Hepatocyte (in vitro differentiated cells): ENCODE measurements around the gene PARD3B. TPM values are rescaled to one million over a fixed set of nuclear protein-coding genes. Genes with fewer than 3 reads are reported as not detected.

Experiments used
- DNase-seq: peaks from one replicate; pipeline ENCODE4 v3.0.0-alpha.2; 2016; ENCODE audit warnings: low spot score
- H2AFZ ChIP-seq: fragments of 200-600 bp; sonication (generic); 2 replicates; pipeline ENCODE4 v1.6.0; 2016; ENCODE audit warnings: antibody characterized with exemption, mild to moderate bottlenecking
- H3K27ac ChIP-seq: fragments of 200-600 bp; sonication (generic); 2 replicates; pipeline ENCODE4 v1.5.1; 2016; ENCODE audit warnings: mild to moderate bottlenecking
- H3K27me3 ChIP-seq: fragments of 200-600 bp; sonication (generic); 2 replicates; pipeline ENCODE4 v1.6.1; 2016
- H3K36me3 ChIP-seq: fragments of 200-600 bp; sonication (generic); replicated peaks from 2 replicates; pipeline ENCODE4 v1.5.1; 2016; ENCODE audit warnings: low read depth; ENCODE audit not compliant: insufficient read depth
- H3K4me1 ChIP-seq: fragments of 200-600 bp; sonication (generic); 2 replicates; pipeline ENCODE4 v1.5.1; 2016; ENCODE audit warnings: mild to moderate bottlenecking, moderate library complexity; ENCODE audit not compliant: insufficient read depth
- H3K4me2 ChIP-seq: fragments of 200-600 bp; sonication (generic); 2 replicates; pipeline ENCODE4 v1.6.0; 2016
- H3K4me3 ChIP-seq: fragments of 200-600 bp; sonication (generic); 2 replicates; pipeline ENCODE4 v1.5.1; 2016; ENCODE audit warnings: mild to moderate bottlenecking
- H3K79me2 ChIP-seq: fragments of 200-600 bp; sonication (generic); 2 replicates; pipeline ENCODE4 v1.6.0; 2017; ENCODE audit warnings: mild to moderate bottlenecking
- H3K9me2 ChIP-seq: fragments of 200-600 bp; sonication (generic); replicated peaks from 2 replicates; pipeline ENCODE4 v1.6.0; 2017; ENCODE audit warnings: mild to moderate bottlenecking; ENCODE audit not compliant: insufficient read depth
- H3K9me3 ChIP-seq: fragments of 200-600 bp; sonication (generic); 2 replicates; pipeline ENCODE4 v1.5.1; 2016; ENCODE audit warnings: low read depth, mild to moderate bottlenecking
- H4K20me1 ChIP-seq: fragments of 200-600 bp; sonication (generic); 2 replicates; pipeline ENCODE4 v1.6.0; 2016; ENCODE audit warnings: mild to moderate bottlenecking; ENCODE audit not compliant: insufficient read depth, poor library complexity, severe bottlenecking
- EZH2 ChIP-seq: fragments of 200-600 bp; sonication (generic); IDR thresholded peaks from 2 replicates; pipeline ENCODE4 v1.6.1; 2016; ENCODE audit warnings: antibody characterized with exemption, mild to moderate bottlenecking, borderline replicate concordance
- EZH2phosphoT487 ChIP-seq: fragments of 200-600 bp; sonication (generic); IDR thresholded peaks from one replicate; pipeline ENCODE4 v1.6.1; 2018; ENCODE audit warnings: antibody characterized with exemption, mild to moderate bottlenecking, low read depth, moderate library complexity; ENCODE audit not compliant: unreplicated experiment, severe bottlenecking
- whole genome bisulfite sequencing: methylation state at CpG from one replicate; pipeline ENCODE4 v1.1.6; 2016; ENCODE audit warnings: low lambda C conversion rate; ENCODE audit errors: missing lambda C conversion rate; 5-methylcytosine and 5-hydroxymethylcytosine counted together
- polyA plus RNA-seq: library from polyadenylated mRNA; unstranded; fragments of >200 nt; fragmentation: Nextera tagmentation; extraction: Ambion mirVana; gene quantifications from 2 replicates; pipeline ENCODE4 v1.2.1, GENCODE V29; 2016
- total RNA-seq: library from RNA; depleted of rRNA; stranded (reverse); fragments of >200 nt; gene quantifications from 2 replicates; pipeline ENCODE4 v1.2.3, GENCODE V29; 2014
- TF ChIP-seq, protein P1 (sequence below): fragments of 200-600 bp; sonication (generic); IDR thresholded peaks from 2 replicates; pipeline ENCODE4 v1.5.1; 2016; ENCODE audit warnings: antibody characterized with exemption, mild to moderate bottlenecking; ENCODE audit not compliant: poor library complexity

The PARD3B gene
- total and polyA plus RNA-seq, 2 experiments from 2014 or later: 11.5 to 21.7 TPM

DNA sequence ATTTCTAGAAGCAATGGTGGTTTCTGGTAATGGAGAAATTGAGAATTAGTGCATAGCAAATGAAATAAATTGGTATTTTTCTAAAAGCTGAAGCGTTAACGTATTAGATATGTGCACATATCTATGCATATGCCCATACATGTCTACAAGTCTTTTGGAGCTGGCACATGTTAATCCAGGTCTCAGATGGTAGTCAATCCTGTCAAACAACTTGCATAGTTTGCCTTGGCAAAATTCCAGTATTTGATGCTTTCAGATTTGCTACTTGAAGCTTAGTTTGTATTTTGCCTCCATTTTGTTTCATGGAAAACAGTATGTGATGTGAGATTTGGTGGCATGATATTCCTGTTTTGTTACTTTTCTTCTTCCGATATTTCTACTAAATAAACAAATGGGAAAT is 304.6 kb downstream of the PARD3B start:
- WGBS: 93% methylated on average over 3 of the region's 3 CpGs
- no peaks in the 10 kb centered on the region for H3K27me3 ChIP-seq
- no peaks in the 10 kb centered on the region for H3K4me1 ChIP-seq
- no peaks in the 10 kb centered on the region for H3K79me2 ChIP-seq
- H3K36me3 ChIP-seq: no peaks in the 10 kb centered on the region
- no peak overlapping the region for H3K4me3 ChIP-seq
- no peaks in the 10 kb centered on the region for H4K20me1 ChIP-seq
- H3K27ac ChIP-seq: no peak overlapping the region
- DNase-seq: no peak
- H2AFZ ChIP-seq: no peak overlapping the region
- no peaks in the 10 kb centered on the region for H3K9me3 ChIP-seq
- TF ChIP-seq EZH2phosphoT487 (no peak), EZH2 (no peak)
- TF ChIP-seq, protein P1, sequence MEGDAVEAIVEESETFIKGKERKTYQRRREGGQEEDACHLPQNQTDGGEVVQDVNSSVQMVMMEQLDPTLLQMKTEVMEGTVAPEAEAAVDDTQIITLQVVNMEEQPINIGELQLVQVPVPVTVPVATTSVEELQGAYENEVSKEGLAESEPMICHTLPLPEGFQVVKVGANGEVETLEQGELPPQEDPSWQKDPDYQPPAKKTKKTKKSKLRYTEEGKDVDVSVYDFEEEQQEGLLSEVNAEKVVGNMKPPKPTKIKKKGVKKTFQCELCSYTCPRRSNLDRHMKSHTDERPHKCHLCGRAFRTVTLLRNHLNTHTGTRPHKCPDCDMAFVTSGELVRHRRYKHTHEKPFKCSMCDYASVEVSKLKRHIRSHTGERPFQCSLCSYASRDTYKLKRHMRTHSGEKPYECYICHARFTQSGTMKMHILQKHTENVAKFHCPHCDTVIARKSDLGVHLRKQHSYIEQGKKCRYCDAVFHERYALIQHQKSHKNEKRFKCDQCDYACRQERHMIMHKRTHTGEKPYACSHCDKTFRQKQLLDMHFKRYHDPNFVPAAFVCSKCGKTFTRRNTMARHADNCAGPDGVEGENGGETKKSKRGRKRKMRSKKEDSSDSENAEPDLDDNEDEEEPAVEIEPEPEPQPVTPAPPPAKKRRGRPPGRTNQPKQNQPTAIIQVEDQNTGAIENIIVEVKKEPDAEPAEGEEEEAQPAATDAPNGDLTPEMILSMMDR: no peak
- no peaks in the 10 kb centered on the region for H3K9me2 ChIP-seq
- H3K4me2 ChIP-seq: no peak overlapping the region

DNA sequence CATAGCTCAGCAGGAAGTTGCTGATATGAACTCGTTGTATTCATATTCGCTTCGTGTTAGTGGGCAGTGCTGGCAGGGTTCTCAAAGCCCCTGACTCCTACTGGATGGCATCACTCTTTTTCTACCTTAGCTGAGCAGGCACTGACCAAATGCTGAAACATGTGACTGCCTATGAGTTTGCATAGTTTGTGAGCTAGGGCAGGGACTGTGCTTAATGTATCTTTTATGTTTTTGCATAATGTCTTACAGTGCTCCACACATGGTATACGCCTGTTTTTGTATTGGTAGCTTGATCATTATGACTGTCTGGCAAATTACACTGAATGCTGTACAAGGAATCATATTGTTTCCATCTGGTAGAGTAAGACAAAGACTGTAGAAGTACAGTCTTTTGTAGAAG is 305.3 kb downstream of the PARD3B start:
- Histone ChIP-seq H3K4me2 (no peak overlapping the region), H3K4me1 (no peaks in the 10 kb centered on the region), H3K79me2 (no peaks in the 10 kb centered on the region), H3K4me3 (no peak overlapping the region), H3K36me3 (no peaks in the 10 kb centered on the region), H3K27ac (no peak overlapping the region), H3K9me2 (no peaks in the 10 kb centered on the region), H3K9me3 (no peaks in the 10 kb centered on the region), H2AFZ (no peak overlapping the region), H4K20me1 (no peaks in the 10 kb centered on the region), H3K27me3 (no peaks in the 10 kb centered on the region)
- DNase-seq: no peak
- TF ChIP-seq EZH2 (no peak), EZH2phosphoT487 (no peak)
- TF ChIP-seq, protein P1: no peak
- WGBS: 81% methylated on average over 4 of the region's 4 CpGs

DNA sequence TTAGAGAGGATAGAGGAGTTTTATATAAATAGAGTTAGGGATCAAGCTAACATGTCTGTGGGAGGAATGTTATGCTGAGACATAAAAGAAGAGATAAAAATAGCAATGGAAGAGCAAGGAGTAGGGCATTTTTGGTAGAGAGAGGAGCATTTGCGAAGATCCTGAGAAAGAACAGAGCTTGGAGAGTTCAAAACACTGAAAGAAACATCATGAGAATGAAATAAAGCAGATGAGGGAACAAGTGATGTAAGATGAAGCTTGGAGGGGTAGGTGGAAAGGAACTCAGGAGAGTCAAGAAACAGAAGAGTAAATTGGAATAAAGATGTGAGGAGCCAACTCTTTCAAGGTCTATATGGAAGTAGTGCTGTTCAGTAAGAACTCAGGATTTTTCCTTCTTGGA is 308.6 kb downstream of the PARD3B start:
- H3K79me2 ChIP-seq: no peaks in the 10 kb centered on the region
- no peaks in the 10 kb centered on the region for H3K27me3 ChIP-seq
- H3K36me3 ChIP-seq: no peaks in the 10 kb centered on the region
- 82% methylated on average over 1 of the region's 1 CpG for WGBS
- no peaks in the 10 kb centered on the region for H3K9me3 ChIP-seq
- H3K27ac ChIP-seq: no peak overlapping the region
- TF ChIP-seq EZH2: no peak
- TF ChIP-seq, protein P1: no peak
- no peak for TF ChIP-seq EZH2phosphoT487
- no peak overlapping the region for H3K4me3 ChIP-seq
- no peak for DNase-seq
- H2AFZ ChIP-seq: no peak overlapping the region
- H3K4me2 ChIP-seq: no peak overlapping the region
- H4K20me1 ChIP-seq: no peaks in the 10 kb centered on the region
- no peaks in the 10 kb centered on the region for H3K4me1 ChIP-seq
- H3K9me2 ChIP-seq: no peaks in the 10 kb centered on the region

DNA sequence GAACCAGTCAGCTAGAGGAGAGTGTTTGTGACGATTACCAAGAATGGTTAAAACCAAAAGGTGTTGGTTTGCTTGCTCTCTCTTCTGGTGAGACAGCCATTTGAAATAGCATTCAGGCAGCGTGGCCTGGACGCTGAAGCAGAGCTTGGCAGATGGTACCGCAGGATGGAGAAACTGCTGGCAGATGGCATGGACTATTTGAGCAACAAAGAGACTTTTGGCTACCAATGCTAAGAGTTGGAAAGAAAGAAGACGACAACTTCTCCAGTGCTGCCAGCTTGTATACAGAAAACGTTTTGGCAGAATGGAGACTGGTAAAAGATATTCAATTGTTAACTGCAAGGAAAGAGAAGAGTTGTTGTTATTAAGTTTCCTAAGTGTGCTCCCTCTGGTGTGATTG is 315.0 kb downstream of the PARD3B start:
- H3K4me3 ChIP-seq: no peak overlapping the region
- WGBS: 81% methylated on average over 6 of the region's 6 CpGs
- H3K9me2 ChIP-seq: no peaks in the 10 kb centered on the region
- no peaks in the 10 kb centered on the region for H3K9me3 ChIP-seq
- no peak overlapping the region for H3K27ac ChIP-seq
- H4K20me1 ChIP-seq: no peaks in the 10 kb centered on the region
- no peak for DNase-seq
- no peak for TF ChIP-seq EZH2
- TF ChIP-seq, protein P1: no peak
- TF ChIP-seq EZH2phosphoT487: no peak
- no peak overlapping the region for H3K4me2 ChIP-seq
- no peaks in the 10 kb centered on the region for H3K27me3 ChIP-seq
- H3K4me1 ChIP-seq: no peaks in the 10 kb centered on the region
- H3K36me3 ChIP-seq: no peaks in the 10 kb centered on the region
- no peaks in the 10 kb centered on the region for H3K79me2 ChIP-seq
- no peak overlapping the region for H2AFZ ChIP-seq
